Spleen (tissue), 11 donors: Measurements from ENCODE around the gene DHRSX. TPM values are rescaled to one million over a fixed set of nuclear protein-coding genes. Genes with fewer than 3 reads are reported as not detected.

Experiments used
- DNase-seq: peaks from one replicate; pipeline ENCODE4 v3.0.0-alpha.2; 2020
- H3K27ac ChIP-seq, 8 donors: fragments of 200-600 bp; sonication (generic) in 7 of 8; 1 replicate in 4 of 8; 2 replicates in 4 of 8; pipeline versions ENCODE4 v1.5.0 to v1.8.0; 2016 to 2021; ENCODE audit warnings: inconsistent platforms in 4 of 8, mild to moderate bottlenecking in 4 of 8, moderate library complexity in 1 of 8
- H3K27me3 ChIP-seq, 7 donors: fragments of 200-600 bp; sonication (generic) in 6 of 7; replicated peaks in 1 of 7; 1 replicate in 4 of 7; 2 replicates in 3 of 7; pipeline versions ENCODE4 v1.5.0 to v1.8.0; 2016 to 2021; ENCODE audit warnings: inconsistent platforms in 3 of 7, mild to moderate bottlenecking in 1 of 7
- H3K36me3 ChIP-seq, 6 donors: fragments of 200-600 bp; sonication (generic) in 5 of 6; 1 replicate in 4 of 6; 2 replicates in 2 of 6; pipeline versions ENCODE4 v1.5.0 to v1.8.0; 2016 to 2021; ENCODE audit warnings: inconsistent platforms in 2 of 6
- H3K4me1 ChIP-seq, 6 donors: fragments of 200-600 bp; sonication (generic) in 5 of 6; 1 replicate in 3 of 6; 2 replicates in 3 of 6; pipeline versions ENCODE4 v1.5.0 to v1.8.0; 2016 to 2021; ENCODE audit warnings: inconsistent platforms in 3 of 6
- H3K4me3 ChIP-seq, 8 donors: fragments of 200-600 bp; sonication (generic) in 7 of 8; 1 replicate in 4 of 8; 2 replicates in 4 of 8; pipeline versions ENCODE4 v1.5.0 to v1.8.0; 2016 to 2021; ENCODE audit warnings: inconsistent platforms in 4 of 8, mild to moderate bottlenecking in 4 of 8, moderate library complexity in 2 of 8
- H3K9me3 ChIP-seq, 8 donors: fragments of 200-600 bp; sonication (generic) in 7 of 8; 1 replicate in 4 of 8; 2 replicates in 4 of 8; pipeline versions ENCODE4 v1.5.0 to v1.8.0; 2016 to 2021; ENCODE audit warnings: inconsistent platforms in 4 of 8
- POLR2A ChIP-seq, 3 donors: fragments of 450-650 bp; IDR thresholded peaks; one replicate each; pipeline ENCODE4 v1.5.1; 2017; ENCODE audit warnings: antibody characterized with exemption in 3 of 3, mild to moderate bottlenecking in 1 of 3
- POLR2AphosphoS5 ChIP-seq, 3 donors: sonication (generic); formaldehyde crosslinking; IDR thresholded peaks; one replicate each; pipeline ENCODE4 v1.5.1; 2017; ENCODE audit warnings: antibody characterized with exemption in 3 of 3
- WGBS, 5 donors: extraction: QIAGEN DNeasy Blood & Tissue Kit in 3 of 5; methylation state at CpG; one replicate each; pipeline versions ENCODE4 v1.1.5 to v1.1.7; 2013 to 2018; 5-methylcytosine and 5-hydroxymethylcytosine counted together
- intact Hi-C: fragments of 100-400 bp; cut with DNase I; formaldehyde crosslinking; loops from one replicate; pipeline ENCODE4 v1.15.0; 2023; ENCODE audit warnings: low total_unique reads
- polyA plus RNA-seq, 3 donors: library from polyadenylated mRNA; stranded (reverse); fragments of 200-250 nt; gene quantifications; one replicate each; pipeline ENCODE4 v1.2.1, GENCODE V29; 2013
- total RNA-seq, 7 donors: library from RNA; depleted of rRNA in 3 of 7; stranded (reverse); fragments of >200 nt in 3 of 7; fragmentation: NEBNext Ultra II Directional in 4 of 7; extraction: Animal tissue kit (Norgen Biotek cat#: 25700) in 4 of 7; gene quantifications; one replicate each; pipeline versions ENCODE4 v1.1.0 to v1.2.1, GENCODE V29; 2016 to 2021
- TF ChIP-seq, protein P1 (sequence below), 11 experiments: fragments of 200-600 bp in 7 of 11; fragments of 450-650 bp in 4 of 11; sonication (generic) in 4 of 11; IDR thresholded peaks in 8 of 11; conservative IDR thresholded peaks in 3 of 11; 1 replicate in 7 of 11; 2 replicates in 4 of 11; pipeline versions ENCODE4 v1.4.0 to v1.8.0; 2016 to 2021; ENCODE audit warnings: antibody characterized with exemption in 11 of 11, inconsistent platforms in 4 of 11, mild to moderate bottlenecking in 1 of 11
- donor health status: healthy with polysubstance abuse.
- donor health status: DM: no; HTN: no; CAD: no; lungs with moderate emphysema.
- donor health status: DM: no; HTN: no; CAD: no.
- donor health status: Bipolar disorder and iron deficiency.
- donor health status: healthy.
- donor health status: DM: no; HTN: no; CAD: no.
- donor health status: DM: yes; HTN: yes; CAD: no.

Gene DHRSX
- total and polyA plus RNA-seq, 10 donors = 5.5 to 29.6 (median 23.2) TPM

DNA sequence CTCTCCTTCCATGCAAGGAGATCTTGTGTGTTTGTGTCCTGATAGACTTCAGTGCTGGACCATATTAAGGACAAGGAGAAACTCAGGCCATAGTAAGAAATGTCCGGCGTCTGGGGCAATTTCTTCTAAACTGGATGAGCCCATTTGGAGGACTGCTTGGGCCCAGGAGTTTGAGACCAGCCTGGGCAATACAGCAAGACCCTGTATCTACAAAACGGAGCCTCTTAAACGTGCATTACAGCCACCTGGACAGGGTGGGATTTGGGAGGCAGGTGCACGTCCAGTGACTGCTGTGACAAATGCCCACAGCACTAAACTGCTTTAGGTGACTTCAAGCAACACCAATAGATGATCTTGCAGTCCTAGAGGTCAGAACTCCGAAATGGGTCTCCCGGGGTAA, 311.9 kb downstream of the DHRSX start:
- 72 to 89% (median 79%) methylated on average over 7 of the region's 7 CpGs for WGBS, 5 donors
- no peaks in the 10 kb centered on the region for H3K4me1 ChIP-seq
- no peaks in the 10 kb centered on the region for H3K27me3 ChIP-seq
- no peak overlapping the region for H3K4me3 ChIP-seq
- TF ChIP-seq, protein P1, sequence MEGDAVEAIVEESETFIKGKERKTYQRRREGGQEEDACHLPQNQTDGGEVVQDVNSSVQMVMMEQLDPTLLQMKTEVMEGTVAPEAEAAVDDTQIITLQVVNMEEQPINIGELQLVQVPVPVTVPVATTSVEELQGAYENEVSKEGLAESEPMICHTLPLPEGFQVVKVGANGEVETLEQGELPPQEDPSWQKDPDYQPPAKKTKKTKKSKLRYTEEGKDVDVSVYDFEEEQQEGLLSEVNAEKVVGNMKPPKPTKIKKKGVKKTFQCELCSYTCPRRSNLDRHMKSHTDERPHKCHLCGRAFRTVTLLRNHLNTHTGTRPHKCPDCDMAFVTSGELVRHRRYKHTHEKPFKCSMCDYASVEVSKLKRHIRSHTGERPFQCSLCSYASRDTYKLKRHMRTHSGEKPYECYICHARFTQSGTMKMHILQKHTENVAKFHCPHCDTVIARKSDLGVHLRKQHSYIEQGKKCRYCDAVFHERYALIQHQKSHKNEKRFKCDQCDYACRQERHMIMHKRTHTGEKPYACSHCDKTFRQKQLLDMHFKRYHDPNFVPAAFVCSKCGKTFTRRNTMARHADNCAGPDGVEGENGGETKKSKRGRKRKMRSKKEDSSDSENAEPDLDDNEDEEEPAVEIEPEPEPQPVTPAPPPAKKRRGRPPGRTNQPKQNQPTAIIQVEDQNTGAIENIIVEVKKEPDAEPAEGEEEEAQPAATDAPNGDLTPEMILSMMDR (IDR thresholded peaks at IDR 0.05 in 8 of 11, conservative IDR thresholded peaks at IDR 0.05 in 3 of 11) = no peak
- TF ChIP-seq POLR2AphosphoS5 (IDR thresholded peaks at IDR 0.05) = no peak
- no peak for TF ChIP-seq POLR2A (IDR thresholded peaks at IDR 0.05)
- peaks cover 0 to 62% (median 24%) of the 10 kb centered on the region in 8 donors for H3K9me3 ChIP-seq
- H3K27ac ChIP-seq = no peak overlapping the region
- no peaks in the 10 kb centered on the region for H3K36me3 ChIP-seq
- DNase-seq = no peak
- intact Hi-C loops = no loop called here

DNA sequence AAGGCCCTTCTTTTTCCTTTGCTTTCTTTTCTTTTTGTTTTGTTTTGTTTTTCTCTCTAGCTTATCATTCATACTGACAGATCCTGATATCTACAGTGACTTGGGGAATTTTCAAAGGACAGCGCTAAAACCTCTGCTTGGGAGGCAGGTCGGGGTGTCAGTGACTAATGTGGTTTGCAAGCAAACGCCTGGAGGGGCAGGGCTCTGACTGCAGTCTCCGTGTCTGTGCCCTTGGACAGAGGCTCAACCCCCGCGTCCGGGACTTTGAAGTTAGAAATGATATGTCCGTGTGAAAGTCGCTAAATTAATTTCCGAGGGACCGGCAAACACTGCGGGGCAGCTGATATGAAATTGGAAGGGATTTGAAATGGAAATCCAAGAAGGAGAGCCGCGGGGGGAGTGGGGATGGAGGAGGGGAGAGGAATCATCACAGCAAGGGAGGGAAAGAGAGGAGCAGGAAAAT, 312.4 kb downstream of the DHRSX start:
- no peak overlapping the region for H3K27ac ChIP-seq
- H3K4me1 ChIP-seq = no peaks in the 10 kb centered on the region
- no peaks in the 10 kb centered on the region for H3K36me3 ChIP-seq
- 37 to 60% (median 43%) methylated on average over 14 of the region's 14 CpGs for WGBS, 5 donors
- intact Hi-C loops = no loop called here
- H3K9me3 ChIP-seq = peaks cover 0 to 62% (median 24%) of the 10 kb centered on the region in 8 donors
- TF ChIP-seq POLR2A (IDR thresholded peaks at IDR 0.05) (no peak), POLR2AphosphoS5 (IDR thresholded peaks at IDR 0.05) (no peak)
- TF ChIP-seq, protein P1 (IDR thresholded peaks at IDR 0.05 in 8 of 11, conservative IDR thresholded peaks at IDR 0.05 in 3 of 11) = no peak
- no peak for DNase-seq
- no peak overlapping the region for H3K4me3 ChIP-seq
- no peaks in the 10 kb centered on the region for H3K27me3 ChIP-seq

DNA sequence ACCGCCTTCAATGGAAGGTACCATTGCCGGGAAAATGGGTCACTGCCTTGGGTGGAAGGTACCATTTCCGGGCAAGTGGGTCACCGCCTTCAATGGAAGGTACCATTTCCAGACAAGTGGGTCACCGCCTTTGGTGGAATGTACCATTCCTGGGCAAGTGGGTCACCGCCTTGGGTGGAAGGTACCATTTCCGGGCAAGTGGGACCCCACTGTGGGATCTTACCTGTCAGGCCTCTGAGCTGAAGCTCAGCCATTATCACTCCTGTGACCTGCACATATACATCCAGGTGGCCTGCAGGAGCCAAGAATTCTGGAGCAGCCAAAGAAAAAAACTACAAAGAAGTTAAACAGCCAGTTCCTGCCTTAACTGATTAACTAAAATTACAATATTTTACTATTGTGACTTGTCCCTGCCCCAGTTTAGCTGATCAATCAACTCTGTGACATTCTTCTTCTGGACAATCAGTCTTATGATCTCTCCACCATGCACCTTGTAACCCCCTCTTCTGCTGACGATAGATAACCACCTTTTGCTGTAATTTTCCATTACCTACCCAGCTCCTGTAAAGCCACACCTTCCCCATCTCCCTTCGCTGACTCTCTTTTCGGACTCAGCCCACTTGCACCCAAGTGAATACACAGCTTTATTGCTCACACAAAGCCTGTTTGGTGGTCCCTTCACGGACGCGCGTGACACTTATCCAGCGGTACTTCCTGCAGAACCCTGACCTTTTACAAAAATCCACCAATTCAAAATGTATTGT, 313.2 kb downstream of the DHRSX start:
- Histone ChIP-seq H3K4me1 (no peaks in the 10 kb centered on the region), H3K4me3 (no peak overlapping the region), H3K9me3 (peaks cover 0 to 62% (median 24%) of the 10 kb centered on the region in 8 donors), H3K36me3 (no peaks in the 10 kb centered on the region), H3K27ac (no peak overlapping the region), H3K27me3 (no peaks in the 10 kb centered on the region)
- 84 to 91% (median 88%) methylated on average over 11 to 15 of the region's 15 CpGs for WGBS, 5 donors
- TF ChIP-seq POLR2AphosphoS5 (IDR thresholded peaks at IDR 0.05) (no peak), POLR2A (IDR thresholded peaks at IDR 0.05) (no peak)
- TF ChIP-seq, protein P1 (IDR thresholded peaks at IDR 0.05 in 8 of 11, conservative IDR thresholded peaks at IDR 0.05 in 3 of 11) = no peak
- intact Hi-C loops = no loop called here
- DNase-seq = no peak

DNA sequence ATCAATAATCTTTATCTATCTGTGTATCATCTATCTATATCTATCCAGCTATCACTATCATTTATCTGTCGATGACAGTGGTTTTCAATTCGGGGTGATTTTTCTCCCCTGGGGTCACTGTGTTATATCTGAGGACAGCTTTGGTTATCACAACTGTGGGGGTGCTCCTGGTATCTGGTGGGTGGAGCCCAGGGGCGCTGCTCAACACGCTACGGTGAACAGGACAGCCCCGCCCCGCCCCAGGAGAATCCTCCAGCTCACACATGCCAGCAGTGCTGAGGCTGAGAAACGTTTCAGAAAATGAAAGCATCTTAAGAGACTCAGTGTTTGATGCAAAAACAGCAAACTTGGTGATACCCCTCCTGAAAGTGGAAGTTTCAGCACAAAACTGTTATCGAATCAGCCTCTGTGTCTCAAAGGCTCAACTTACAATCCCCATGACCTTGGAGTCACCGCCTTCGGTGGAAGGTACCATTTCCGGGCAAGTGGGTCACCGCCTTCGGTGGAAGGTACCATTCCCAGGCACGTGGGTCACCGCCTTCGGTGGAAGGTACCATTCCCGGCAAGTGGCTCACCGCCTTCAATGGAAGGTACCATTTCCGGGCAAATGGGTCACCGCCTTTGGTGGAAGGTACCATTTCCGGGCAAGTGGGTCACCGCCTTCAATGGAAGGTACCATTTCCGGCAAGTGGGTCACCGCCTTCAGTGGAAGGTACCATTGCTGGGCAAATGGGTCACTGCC, 315.3 kb downstream of the DHRSX start:
- Histone ChIP-seq H3K27me3 (no peaks in the 10 kb centered on the region), H3K27ac (no peak overlapping the region), H3K4me1 (no peaks in the 10 kb centered on the region), H3K36me3 (no peaks in the 10 kb centered on the region), H3K9me3 (peaks cover 0 to 46% (median 15%) of the 10 kb centered on the region in 8 donors), H3K4me3 (no peak overlapping the region)
- no peak for DNase-seq
- intact Hi-C loops = no loop called here
- 91 to 98% (median 96%) methylated on average over 12 to 25 of the region's 25 CpGs for WGBS, 5 donors
- no peak for TF ChIP-seq POLR2AphosphoS5 (IDR thresholded peaks at IDR 0.05)
- TF ChIP-seq POLR2A (IDR thresholded peaks at IDR 0.05) = no peak
- TF ChIP-seq, protein P1 (IDR thresholded peaks at IDR 0.05 in 8 of 11, conservative IDR thresholded peaks at IDR 0.05 in 3 of 11) = no peak
